Frontal cortex (tissue), 4 donors: ENCODE data around the gene SDF4. TPM values are rescaled to one million over a fixed set of nuclear protein-coding genes. Genes with fewer than 3 reads are reported as not detected.

Experiments used
- DNase-seq, 2 donors: peaks; one replicate each; pipeline ENCODE4 v3.0.0; 2012; ENCODE audit warnings: low spot score in 2 of 2
- FAIRE-seq: peaks from 2 replicates; lab custom pipeline; 2012; peaks lifted over from hg19 to GRCh38; lab: Jason Lieb, UNC
- total RNA-seq: library from RNA; depleted of rRNA; stranded (reverse); fragments of >200 nt; gene quantifications from one replicate; pipeline ENCODE4 v1.2.3, GENCODE V29; 2014
- donor health status: control.
- donor health status: control.
- donor health status: control.

Gene SDF4
- total RNA-seq, 1 donor from 2014 or later: 22.8 TPM

DNA sequence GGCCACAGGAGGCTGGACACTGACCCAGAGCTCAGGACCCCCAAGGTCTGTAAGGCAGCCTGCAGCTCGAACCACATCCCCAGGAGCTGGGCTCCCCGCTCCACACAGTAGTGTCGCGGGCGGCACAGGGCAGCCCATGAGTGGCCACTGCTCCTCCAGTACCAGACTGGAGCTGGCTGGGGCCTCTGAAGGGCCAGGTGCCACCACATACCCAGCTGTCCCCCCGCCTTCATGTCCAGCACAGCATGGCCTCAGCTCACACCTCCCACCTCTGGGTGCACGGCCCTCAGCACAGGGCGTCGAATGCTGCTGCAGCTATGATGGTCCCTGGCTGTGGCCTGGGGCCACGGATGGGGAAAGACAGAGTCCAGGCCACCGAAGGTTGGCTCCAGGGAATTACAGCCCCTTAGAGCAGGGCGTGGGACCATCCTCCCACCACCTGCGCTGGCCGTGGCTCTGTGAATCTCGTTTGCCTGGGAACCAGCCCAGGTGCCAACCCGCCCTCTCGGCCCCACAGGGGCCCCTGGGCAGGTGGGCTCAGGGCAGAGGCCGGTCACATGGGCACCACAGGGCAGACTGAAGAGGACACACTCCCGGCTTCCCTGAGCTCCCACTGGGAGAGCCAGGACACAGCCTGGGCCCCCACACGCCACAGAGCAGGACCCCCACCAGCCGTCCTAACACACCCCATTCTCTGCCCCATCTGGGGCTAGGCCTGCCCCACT is 15.8 kb downstream of the SDF4 start:
- DNase-seq: no peak
- no peak for FAIRE-seq

DNA sequence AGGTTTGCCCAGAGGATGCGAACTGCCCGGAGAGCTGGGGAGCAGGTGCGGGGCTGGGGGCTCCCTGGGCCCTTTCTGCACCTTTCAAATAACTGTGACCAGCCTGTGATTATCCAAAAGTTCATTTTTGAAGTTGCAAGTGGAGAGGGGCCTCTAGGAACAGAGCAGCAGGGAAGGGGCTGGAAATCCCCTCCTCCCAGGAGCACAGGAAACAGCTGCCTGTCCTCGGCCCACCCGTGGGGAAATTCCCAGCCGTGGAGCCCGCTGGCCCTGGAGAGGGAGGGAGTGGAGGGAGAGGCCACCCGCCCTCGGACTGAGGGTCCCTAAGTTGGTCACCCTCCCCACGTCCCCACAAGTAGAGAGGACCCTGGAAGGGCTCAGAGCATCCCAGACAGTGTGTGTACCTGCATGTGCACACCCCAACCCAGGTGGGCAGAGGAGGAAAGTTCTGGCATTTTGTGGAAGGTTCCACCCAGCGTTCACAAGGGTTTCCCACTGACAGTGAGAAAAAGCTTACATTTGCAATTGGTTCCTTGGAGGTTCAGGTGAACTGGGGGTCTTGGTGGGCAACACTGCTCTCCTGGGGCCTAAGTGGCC is 16.6 kb downstream of the SDF4 start:
- FAIRE-seq: no peak
- DNase-seq: no peak

DNA sequence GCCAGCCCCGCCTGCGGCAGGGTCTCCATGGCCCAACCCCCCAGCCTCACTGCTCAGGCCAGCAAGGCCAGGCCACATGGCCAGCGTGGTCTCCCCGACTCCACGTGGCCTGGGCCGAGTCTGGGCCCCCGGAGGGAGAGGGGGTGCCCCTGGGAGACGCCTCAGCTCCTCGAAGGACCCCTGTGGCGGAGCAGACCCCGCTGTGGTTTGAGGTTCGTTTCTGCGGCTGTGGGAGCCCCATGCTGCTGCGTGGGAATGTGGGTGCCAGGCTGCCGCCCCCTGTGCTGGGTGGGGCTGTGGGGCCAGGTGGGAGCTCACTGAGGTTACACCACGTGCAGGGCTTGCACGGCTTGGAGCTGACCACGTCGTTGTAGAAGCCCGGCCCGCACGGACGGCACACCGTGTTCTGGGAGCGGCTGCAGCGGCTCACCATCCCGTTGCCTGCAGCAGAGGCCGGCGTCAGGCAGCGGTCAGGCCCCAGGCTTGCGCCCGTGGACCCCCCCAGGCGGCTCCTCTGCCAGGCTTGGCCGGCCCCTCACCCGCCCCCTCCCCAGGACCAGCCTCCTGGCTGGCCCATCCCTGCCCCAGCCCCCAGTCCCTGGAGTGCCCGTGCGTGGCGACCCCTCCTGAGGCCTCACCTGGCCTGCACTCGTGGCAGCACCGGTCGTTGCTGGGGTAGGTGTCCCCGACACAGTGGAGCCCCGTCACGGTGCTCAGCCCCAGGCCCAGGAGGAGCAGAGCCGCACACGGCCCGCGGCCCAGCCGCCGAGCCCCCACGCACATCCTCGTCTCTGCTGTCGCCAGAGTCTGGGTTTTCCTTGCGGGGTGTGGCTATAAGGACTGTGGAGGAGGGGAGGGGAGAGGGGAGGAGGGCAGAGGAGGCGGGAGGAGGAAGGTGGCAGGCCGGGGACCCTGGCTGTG is 18.2 kb downstream of the SDF4 start, which contains the start of gene TNFRSF4:
Gene TNFRSF4, minus strand, starts transcription at position 809 of the 921 bp plus-strand sequence. Its CDS starts 26 bp downstream, at position 783.
- DNase-seq: no peak
- FAIRE-seq: no peak

DNA sequence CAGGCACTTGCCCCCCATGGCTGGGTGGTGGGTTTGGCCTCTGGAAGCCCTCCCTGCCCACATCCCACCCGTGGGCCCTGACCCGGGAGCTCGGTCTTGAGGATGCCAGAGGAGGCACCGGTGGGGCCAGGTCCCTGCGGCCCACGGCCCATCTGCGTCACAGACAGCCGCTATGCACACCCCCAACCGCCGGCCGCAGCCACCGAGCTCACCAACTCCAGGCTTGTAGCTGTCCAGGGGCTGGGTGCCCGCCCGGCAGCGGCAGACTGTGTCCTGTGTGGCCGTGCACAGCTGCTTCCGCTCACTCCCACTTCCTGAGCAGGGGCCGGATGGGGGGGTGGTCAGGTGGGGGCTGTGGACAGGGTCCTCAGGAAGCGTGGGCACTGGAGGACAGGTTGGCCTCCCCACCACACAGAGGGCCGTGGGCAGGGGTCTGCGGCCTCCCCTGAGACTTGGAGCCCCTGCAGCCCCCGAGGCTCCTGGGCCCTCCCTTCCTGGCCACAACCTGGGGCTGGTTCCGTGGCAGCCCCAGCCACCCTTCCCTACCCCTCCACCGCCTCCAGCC is 18.9 kb downstream of the SDF4 start:
- FAIRE-seq: no peak

DNA sequence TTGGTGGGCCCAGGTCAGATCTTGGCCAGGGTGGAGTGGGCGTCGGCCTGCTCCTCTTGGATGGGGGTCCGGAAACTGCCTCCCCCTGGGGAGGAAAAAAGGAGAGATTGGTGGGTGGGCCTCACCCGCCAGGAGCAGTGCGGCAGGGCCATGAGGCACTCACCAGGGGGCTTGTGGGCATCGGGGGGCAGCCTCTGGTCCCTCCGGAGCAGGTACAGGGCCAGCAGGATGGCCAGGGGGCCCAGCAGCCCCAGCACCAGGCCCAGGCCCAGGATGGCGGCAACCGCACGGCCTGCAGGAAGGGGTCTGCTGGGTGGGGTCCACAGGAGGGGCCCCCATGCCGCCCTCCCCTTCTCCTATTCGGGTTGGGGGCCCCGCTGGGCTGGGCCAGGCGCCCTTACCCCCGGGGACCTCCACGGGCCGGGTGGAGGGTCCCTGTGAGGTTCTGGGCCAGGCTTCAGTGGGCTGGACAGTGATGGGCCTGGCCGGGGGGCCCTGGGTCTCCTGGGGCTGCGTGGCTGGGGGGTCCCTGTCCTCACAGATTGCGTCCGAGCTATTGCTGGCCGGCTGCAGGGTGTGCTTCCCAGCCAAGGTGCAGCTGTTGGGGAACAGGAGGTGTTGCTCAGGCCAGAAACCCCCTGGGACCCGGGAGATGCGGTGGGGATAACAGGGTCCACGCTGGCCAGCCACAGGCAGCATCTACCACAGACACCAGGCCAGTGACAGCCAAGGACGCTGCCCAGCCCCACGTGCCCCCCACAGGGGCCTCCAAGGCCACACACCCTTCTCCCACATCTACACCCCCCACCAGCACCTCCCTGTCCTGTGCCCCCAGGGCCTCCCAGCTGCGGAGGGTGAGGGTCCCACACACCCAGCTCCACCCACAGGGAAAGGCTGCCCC is 20.0 kb downstream of the SDF4 start:
- FAIRE-seq (no peak), DNase-seq (no peak)

More for the DNA sequence above, 18.9 kb downstream of the SDF4 start:
- DNase-seq: no peak

DNA sequence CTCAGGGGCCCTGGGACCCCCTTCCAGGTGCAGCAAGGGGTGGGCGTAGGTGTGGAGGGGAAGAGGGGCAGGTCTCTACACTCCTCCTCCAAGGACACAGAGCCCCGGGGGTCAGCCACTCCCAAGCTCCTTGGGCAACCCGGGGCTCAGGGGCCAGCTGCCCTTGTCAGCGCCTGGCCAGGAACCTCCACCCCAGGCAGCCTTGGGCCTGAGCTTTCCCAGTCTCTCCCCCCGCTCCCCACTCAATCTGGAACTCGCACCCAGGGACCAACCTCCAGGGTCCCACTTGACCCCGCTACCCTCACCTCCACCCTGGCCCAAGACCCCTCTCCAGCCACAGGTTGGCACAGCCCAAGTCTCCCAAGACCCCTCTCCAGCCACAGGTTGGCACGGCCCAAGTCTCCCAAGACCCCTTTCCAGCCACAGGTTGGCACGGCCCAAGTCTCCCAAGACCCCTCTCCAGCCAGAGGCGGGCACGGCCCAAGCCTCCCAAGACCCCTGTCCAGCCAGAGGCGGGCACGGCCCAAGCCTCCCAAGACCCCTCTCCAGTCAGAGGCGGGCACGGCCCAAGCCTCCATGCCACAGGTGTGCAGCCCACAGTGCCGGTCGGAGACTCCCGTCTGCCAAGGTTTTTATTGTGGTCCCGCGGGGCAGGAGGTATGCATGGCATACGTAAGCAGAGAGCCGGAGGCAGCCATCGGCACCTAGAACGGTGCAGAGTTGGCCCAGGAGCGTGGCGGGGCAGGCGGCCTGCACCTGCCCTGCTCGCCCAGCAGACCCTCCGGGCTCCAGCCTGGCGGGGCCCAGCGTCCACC is 20.9 kb downstream of the SDF4 start:
- no peak for FAIRE-seq
- DNase-seq: no peak

DNA sequence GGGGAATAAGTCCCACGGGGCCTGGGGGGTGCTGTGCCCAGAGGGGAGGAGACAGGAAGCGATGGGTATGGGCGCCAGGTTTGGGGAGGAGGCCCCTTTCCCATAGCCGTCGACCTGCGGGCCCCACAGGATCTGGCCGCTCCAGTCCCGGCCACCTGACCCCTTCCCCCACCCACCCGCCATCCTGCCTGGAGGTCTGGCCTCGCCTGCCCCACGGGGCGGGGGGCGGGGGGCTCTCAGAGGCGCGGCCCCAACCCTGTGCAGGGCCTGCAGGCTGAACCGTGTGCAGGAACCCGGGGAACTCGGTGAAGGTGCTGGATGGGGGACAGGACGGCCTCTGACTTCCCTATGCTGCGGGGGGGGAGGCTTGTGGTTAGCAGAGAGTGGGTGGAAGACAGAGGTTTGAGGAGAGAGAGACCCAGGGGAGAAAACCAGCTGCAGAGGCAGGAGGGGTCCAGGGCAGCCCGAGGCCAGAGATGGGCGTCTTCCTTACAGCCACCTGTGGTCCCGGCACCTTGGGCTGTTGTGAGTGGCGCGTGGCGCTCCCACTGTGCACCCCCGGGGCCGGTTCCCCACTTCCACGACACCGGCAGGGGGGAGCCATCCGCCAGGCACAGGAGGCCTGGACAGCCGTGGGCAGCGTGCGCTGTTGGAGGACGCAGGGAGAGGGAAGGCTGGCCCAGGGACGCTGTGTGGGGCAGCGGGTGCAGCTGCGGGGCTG is 22.9 kb downstream of the SDF4 start:
- FAIRE-seq (no peak), DNase-seq (no peak)

DNA sequence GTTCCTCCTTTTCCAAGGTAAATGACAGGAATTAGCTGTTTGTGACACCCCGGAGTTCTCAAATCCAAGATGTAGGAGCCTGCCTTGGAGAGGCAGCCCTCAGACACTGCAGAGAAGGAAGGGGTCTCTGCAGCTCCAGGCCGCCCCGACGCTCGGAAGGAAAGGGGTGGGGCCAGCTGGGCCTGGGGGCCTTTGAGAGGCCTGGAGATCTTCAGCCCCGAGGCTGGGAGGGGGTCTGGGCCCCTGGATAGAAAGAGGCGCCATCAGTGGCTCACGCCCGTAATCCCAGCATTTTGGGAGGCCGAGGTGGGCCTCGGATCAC is 24.3 kb downstream of the SDF4 start:
- no peak for DNase-seq
- no peak for FAIRE-seq

DNA sequence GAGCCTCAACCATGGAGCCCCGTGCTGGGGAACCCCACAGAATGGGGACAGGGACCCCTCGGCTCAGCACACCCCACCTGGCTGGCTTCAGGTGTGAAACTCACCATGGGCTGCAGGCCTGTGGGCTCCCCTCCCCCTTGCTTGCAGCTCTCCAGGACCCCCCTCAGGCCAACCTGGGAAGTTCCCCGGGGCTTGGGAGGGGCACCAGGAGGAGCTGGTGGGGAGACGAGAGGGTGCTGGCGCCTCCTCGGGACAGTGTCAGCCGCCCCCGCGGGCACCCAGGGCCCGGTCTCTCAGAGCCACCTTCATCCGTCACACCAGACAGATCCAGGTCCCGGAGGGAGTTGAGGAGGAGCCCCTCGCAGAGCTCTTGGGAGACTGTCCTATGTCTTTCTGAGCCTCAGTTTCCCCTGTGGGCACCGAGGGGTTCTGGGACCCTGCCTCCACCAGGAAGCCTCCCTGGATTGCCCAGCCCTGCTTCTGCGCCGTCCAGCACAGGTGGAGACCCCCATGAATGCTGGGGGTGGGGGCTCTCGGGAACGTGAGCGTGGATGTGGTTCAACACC is 24.8 kb downstream of the SDF4 start:
- DNase-seq (no peak), FAIRE-seq (no peak)

DNA sequence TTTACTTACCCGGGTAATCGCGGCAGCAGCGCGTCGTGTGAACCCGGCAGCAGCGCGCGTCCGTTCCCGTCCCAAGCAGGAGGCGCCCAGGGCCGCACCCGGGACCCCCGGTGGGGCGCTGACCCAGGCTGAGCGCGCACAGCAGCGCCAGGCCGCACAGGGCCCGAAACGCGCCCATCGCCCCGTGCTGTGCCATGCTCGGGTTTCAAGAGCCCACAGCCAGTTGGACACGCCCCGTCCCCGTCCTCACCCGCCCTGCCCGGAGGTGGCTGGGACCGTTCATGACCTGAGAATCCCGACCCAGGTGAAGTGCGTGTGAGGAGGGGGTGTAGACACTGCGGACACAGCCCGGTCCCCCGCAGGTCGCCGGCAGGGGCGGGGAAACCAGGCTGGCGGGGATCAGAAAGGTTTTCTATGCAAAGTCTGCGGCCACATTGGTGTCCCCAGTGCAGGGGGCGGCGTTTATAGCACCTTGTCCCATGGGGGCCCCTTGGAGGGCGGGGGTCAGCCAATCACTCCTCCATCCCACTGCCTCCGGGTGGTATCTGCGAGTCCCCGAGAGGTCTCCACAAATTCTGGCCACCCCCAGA is 25.3 kb downstream of the SDF4 start, which contains the start of gene TNFRSF18:
Gene TNFRSF18, minus strand, starts transcription at position 217 of the 590 bp plus-strand sequence. Its CDS starts 21 bp downstream, at position 196.
- no peak for FAIRE-seq
- DNase-seq: no peak

DNA sequence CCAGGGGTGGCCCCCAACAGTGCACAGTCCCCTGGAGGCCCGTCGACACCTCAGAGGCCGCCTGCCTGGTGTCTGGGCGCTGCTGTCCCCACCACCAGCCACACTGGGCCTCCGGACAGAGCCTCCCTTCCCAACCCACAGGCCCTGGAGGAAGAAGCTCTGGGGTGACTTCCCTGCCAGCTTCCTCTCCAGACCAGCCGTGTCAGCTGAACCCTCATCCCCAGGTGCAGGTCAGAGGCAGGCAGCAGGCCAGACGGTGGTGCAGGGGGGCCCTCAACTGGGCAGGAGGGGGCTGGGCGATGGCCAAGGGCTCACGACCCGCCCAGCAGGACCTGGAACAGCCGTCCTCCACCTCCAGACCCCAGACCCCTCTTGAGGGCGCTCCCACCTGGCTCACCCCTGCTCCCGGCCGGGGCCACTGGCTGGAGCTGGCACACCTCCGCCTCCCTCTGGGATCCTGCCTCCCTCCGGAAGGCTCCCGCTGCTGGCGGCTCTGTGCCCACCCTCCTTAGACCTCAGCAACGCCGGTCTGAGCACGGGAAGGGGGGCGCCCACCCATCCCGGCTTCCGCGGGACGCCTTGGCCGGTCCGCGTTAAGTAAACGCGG is 25.9 kb downstream of the SDF4 start:
- no peak for FAIRE-seq
- DNase-seq: no peak

DNA sequence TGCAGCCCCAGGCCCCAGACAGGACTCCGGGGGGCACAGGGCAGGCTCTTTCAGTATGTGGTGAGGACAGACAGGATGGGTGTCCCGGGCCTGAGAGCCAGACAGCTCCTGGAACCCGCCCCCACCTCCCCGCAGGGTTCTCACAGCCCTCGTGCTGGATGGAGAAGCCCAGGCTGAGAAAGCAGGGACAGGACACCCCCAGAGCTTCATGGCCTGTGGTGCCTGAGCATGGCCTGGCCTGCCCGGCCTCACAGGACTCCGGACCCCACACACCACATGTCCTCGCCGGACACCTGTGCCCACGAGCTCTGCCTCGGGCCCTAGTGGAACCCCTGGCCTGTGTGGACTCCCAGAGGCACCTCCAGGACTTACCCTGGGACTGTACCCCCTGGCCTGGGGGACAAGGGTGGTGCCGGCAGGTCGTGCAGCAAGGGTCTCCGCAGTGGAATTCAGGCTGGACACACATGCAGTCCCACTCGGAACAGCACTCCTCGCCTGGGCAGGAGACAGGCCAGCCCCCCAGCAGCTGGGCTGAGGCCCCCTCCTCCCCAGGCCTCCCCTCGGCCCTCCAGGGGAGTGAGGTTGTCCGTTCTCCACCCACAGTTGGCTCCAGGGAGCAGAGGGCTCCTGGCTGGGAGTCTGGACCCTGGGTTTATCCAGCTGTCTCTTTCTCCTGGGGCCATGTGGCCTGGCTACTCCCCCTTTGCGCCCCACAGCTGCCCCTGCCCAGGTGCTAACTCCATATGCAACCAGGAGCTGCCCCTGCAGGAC is 26.6 kb downstream of the SDF4 start:
- FAIRE-seq: no peak
- no peak for DNase-seq

DNA sequence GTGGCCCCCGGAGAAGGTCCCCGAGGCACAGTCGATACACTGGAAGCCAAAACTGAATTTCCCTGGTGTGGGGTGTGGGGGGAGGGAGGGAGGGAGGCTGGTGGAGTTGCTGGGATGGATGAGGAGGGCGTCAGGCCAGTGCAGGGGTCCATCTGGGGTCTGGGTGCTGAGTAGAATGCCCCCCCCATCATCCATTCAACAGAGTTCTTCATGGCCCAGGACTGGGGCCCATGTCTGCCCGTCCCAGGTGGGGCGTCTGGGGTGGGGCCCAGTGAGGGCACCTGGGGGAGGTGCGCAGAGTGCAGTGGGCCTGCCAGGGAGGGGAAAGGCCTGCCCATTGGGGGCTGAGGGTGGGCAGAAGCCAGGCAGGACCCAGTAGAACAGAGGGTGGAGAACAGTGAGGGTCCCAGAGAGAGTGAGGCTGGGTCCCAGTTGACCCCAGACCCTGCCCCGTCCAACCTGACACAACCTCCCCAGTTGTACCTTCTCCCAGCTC is 27.3 kb downstream of the SDF4 start:
- FAIRE-seq: no peak
- no peak for DNase-seq

DNA sequence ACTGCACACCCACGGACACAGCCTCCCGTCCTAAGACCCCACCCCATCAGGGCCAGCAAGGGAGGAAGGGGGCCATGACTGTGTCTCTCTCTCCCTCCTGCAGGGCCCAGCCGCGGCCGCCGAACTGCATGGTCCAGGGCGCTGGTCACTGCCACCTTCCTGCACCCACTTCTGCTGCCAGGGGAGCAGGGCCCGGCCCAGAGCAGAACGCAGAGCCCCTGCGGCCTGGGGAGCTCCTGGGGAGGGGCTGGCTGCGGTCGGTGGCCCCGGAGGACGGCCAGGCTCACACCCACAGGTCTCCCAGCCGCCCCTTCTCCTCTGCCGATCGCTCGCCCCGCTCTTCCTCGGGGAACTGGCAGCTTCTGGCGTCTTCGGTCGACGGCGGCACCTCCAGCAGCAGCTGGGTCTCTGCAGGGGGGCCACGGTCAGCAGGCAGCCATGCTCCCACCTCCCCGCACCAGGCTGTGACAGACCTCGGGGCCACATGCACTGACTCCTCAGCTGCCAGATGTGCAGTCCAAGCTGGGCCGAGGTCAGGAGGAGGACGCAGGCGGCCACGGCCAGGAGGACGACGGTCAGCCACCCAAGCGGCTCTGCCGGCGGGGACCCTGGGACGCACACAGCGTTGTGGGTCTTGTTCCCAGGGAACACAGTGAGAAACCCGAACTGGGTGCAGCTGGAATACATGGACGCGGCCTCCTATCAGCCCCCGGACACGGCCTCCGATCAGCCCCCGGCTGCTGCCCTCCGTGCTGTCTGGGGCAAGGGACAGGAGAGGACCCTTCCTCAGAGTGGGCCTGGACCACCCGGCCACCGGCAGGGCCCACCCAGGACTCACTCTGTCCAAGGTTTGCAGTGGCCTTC is 28.0 kb downstream of the SDF4 start:
- no peak for FAIRE-seq
- DNase-seq: no peak
